HepG2 (cell line): ENCODE data around the gene TARM1. TPM values are rescaled to one million over a fixed set of nuclear protein-coding genes. Genes with fewer than 3 reads are reported as not detected.

Experiments used
- ATAD3A ChIP-seq: sonication (generic); formaldehyde crosslinking; IDR thresholded peaks from 2 replicates; pipeline ENCODE4 v1.4.0; 2020; ENCODE audit warnings: missing genetic modification reagents
- E2F5 ChIP-seq: sonication (generic); formaldehyde crosslinking; conservative IDR thresholded peaks from 2 replicates; pipeline ENCODE4 v1.4.0; 2020; ENCODE audit warnings: missing genetic modification reagents
- HMGXB3 ChIP-seq: sonication (generic); formaldehyde crosslinking; IDR thresholded peaks from 2 replicates; pipeline ENCODE4 v1.4.0; 2020; ENCODE audit warnings: missing genetic modification reagents, borderline replicate concordance
- HOMEZ ChIP-seq: IDR thresholded peaks from 2 replicates; pipeline ENCODE4 v1.6.1; 2016; ENCODE audit warnings: low read depth
- MIER2 ChIP-seq: IDR thresholded peaks from 2 replicates; pipeline ENCODE4 v1.6.1; 2016; ENCODE audit warnings: missing biosample characterization, missing genetic modification reagents
- NFE2L1 ChIP-seq: sonication (generic); formaldehyde crosslinking; IDR thresholded peaks from 2 replicates; pipeline ENCODE4 v1.4.0; 2020; ENCODE audit warnings: missing genetic modification reagents, mild to moderate bottlenecking, borderline replicate concordance
- NPAS2 ChIP-seq: sonication (generic); formaldehyde crosslinking; IDR thresholded peaks from 2 replicates; pipeline ENCODE4 v1.8.0; 2022; ENCODE audit warnings: mild to moderate bottlenecking, missing genetic modification reagents, borderline replicate concordance
- REXO4 ChIP-seq: sonication (generic); formaldehyde crosslinking; IDR thresholded peaks from 2 replicates; pipeline ENCODE4 v1.8.0; 2022; ENCODE audit warnings: missing genetic modification reagents, mild to moderate bottlenecking, borderline replicate concordance
- SP5 ChIP-seq: IDR thresholded peaks from 2 replicates; pipeline ENCODE4 v1.6.1; 2016; ENCODE audit warnings: low read depth, borderline replicate concordance
- ZMYM3 ChIP-seq: sonication (generic); formaldehyde crosslinking; IDR thresholded peaks from 2 replicates; pipeline ENCODE4 v1.5.1; 2020; ENCODE audit warnings: mild to moderate bottlenecking, missing genetic modification reagents
- ZNF124 ChIP-seq: sonication (generic); formaldehyde crosslinking; IDR thresholded peaks from 2 replicates; pipeline ENCODE4 v1.4.0; 2020; ENCODE audit warnings: missing genetic modification reagents
- ZNF224 ChIP-seq: sonication (generic); formaldehyde crosslinking; IDR thresholded peaks from 2 replicates; pipeline ENCODE4 v1.5.0; 2020; ENCODE audit warnings: mild to moderate bottlenecking, missing genetic modification reagents
- ZNF235 ChIP-seq: sonication (generic); formaldehyde crosslinking; IDR thresholded peaks from 2 replicates; pipeline ENCODE4 v1.8.1; 2023; ENCODE audit warnings: mild to moderate bottlenecking, missing genetic modification reagents, borderline replicate concordance
- ZNF501 ChIP-seq: sonication (generic); formaldehyde crosslinking; IDR thresholded peaks from 2 replicates; pipeline ENCODE4 v1.5.1; 2020; ENCODE audit warnings: mild to moderate bottlenecking, moderate library complexity, missing genetic modification reagents
- ZNF543 ChIP-seq: sonication (generic); formaldehyde crosslinking; IDR thresholded peaks from 2 replicates; pipeline ENCODE4 v1.4.0; 2020; ENCODE audit warnings: mild to moderate bottlenecking, missing genetic modification reagents
- ZNF746 ChIP-seq: sonication (generic); formaldehyde crosslinking; IDR thresholded peaks from 2 replicates; pipeline ENCODE4 v1.8.0; 2022; ENCODE audit warnings: mild to moderate bottlenecking, missing genetic modification reagents
- ZNF749 ChIP-seq: sonication (generic); formaldehyde crosslinking; IDR thresholded peaks from 2 replicates; pipeline ENCODE4 v1.8.0; 2022; ENCODE audit warnings: mild to moderate bottlenecking, missing genetic modification reagents, moderate library complexity, borderline replicate concordance
- ZUFSP ChIP-seq: sonication (generic); formaldehyde crosslinking; IDR thresholded peaks from 2 replicates; pipeline ENCODE4 v1.9.0; 2021; ENCODE audit warnings: missing genetic modification reagents, mild to moderate bottlenecking, borderline replicate concordance
- polyA plus RNA-seq, 8 experiments: library from polyadenylated mRNA; depleted of rRNA in 3 of 8; stranded (reverse) in 7 of 8; unstranded in 1 of 8; fragments of >200 nt; fragmentation: Illumina TruSeq in 4 of 8; extraction: Trizol in 4 of 8; gene quantifications; 2 replicates each; pipeline versions ENCODE4 v1.2.1 to v1.2.3, GENCODE V29; 2011 to 2016; ENCODE audit warnings: low read depth in 4 of 8, missing spikeins in 1 of 8, mixed read lengths in 1 of 8; ENCODE audit not compliant: insufficient read depth in 1 of 8
- total RNA-seq, 5 experiments: library from RNA; depleted of rRNA; stranded (reverse); fragments of >200 nt; fragmentation: Illumina TruSeq; extraction: Trizol; gene quantifications; 2 replicates each; pipeline ENCODE4 v1.2.3, GENCODE V29; 2016; ENCODE audit warnings: low read depth in 1 of 5
- TF ChIP-seq, protein P1 (sequence below): sonication (generic); formaldehyde crosslinking; IDR thresholded peaks from 2 replicates; pipeline ENCODE4 v1.4.0; 2020; ENCODE audit warnings: mild to moderate bottlenecking, missing genetic modification reagents, borderline replicate concordance

The TARM1 gene
- total and polyA plus RNA-seq, 2 of the 13 experiments (the other 11 are each of a cell fraction or from before 2014, with no cell fraction given) = not detected

GRCh38 chr19:54102421-54103169, 21.4 kb upstream of the TARM1 start, which contains the start of gene NDUFA3 (continued):
- TF ChIP-seq MIER2 (CRISPR knock-in tag) = peak; percentile 61; the same call in 1 of the 2 replicates
- TF ChIP-seq ATAD3A (CRISPR knock-in tag) = no peak
- TF ChIP-seq NPAS2 = no peak
- TF ChIP-seq NFE2L1 = no peak
- peak; percentile 100 for TF ChIP-seq ZMYM3 (CRISPR knock-in tag)
- 0 out of 2 replicates have a peak, but pooled peaks have one; percentile 11 for TF ChIP-seq HOMEZ
- no peak for TF ChIP-seq ZNF224 (CRISPR knock-in tag)
- TF ChIP-seq REXO4 (CRISPR knock-in tag) = no peak
- TF ChIP-seq, protein P1, sequence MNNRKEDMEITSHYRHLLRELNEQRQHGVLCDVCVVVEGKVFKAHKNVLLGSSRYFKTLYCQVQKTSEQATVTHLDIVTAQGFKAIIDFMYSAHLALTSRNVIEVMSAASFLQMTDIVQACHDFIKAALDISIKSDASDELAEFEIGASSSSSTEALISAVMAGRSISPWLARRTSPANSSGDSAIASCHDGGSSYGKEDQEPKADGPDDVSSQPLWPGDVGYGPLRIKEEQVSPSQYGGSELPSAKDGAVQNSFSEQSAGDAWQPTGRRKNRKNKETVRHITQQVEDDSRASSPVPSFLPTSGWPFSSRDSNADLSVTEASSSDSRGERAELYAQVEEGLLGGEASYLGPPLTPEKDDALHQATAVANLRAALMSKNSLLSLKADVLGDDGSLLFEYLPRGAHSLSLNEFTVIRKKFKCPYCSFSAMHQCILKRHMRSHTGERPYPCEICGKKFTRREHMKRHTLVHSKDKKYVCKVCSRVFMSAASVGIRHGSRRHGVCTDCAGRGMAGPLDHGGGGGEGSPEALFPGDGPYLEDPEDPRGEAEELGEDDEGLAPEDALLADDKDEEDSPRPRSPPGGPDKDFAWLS (CRISPR knock-in tag) = no peak
- TF ChIP-seq ZNF235 (CRISPR knock-in tag) = peak; percentile 88; the same call in 1 of the 2 replicates
- TF ChIP-seq ZNF124 = 0 out of 2 replicates have a peak, but pooled peaks have one; percentile 60
- no peak for TF ChIP-seq ZNF746 (CRISPR knock-in tag)
- no peak for TF ChIP-seq ZNF543 (CRISPR knock-in tag)
- TF ChIP-seq ZUFSP (CRISPR knock-in tag) = no peak
- no peak for TF ChIP-seq SP5 (CRISPR knock-in tag)
- TF ChIP-seq ZNF501 = peak; percentile 87
- peak; percentile 53; the same call in 1 of the 2 replicates for TF ChIP-seq E2F5 (CRISPR knock-in tag)
- peak; percentile 90 for TF ChIP-seq HMGXB3 (CRISPR knock-in tag)
- no peak for TF ChIP-seq ZNF749
